ENCODE measurements around the gene HSH2D.
"Not testable (repeated sequence)": the region's sequence is repeated elsewhere in the genome, so short reads cannot be mapped to it uniquely, and the experiment has no call there.

The HSH2D gene

GRCh38 chr19:16170134-16170533 is 26.6 kb downstream of the HSH2D start:
- TF ChIP-seq CTCF (IDR thresholded peaks at IDR 0.05; ENCODE audit: low read depth, low read length): no peak
- H3K4me3 ChIP-seq (ENCODE audit: low read depth, low read length): no peak overlapping the region

GRCh38 chr19:16175954-16176353 is 32.5 kb downstream of the HSH2D start:
- TF ChIP-seq CTCF (IDR thresholded peaks at IDR 0.05; ENCODE audit: low read depth, low read length): no peak
- no peak overlapping the region for H3K4me3 ChIP-seq (ENCODE audit: low read depth, low read length)

- not testable (repeated sequence) for H3K4me3 ChIP-seq (ENCODE audit: low read depth, low read length)
These were observed 35.4 kb downstream of the HSH2D start for GRCh38 chr19:16178866-16179265.

- no peak overlapping the region for H3K4me3 ChIP-seq (ENCODE audit: low read depth, low read length)
These were observed 37.1 kb downstream of the HSH2D start for GRCh38 chr19:16180611-16181010.

DNA sequence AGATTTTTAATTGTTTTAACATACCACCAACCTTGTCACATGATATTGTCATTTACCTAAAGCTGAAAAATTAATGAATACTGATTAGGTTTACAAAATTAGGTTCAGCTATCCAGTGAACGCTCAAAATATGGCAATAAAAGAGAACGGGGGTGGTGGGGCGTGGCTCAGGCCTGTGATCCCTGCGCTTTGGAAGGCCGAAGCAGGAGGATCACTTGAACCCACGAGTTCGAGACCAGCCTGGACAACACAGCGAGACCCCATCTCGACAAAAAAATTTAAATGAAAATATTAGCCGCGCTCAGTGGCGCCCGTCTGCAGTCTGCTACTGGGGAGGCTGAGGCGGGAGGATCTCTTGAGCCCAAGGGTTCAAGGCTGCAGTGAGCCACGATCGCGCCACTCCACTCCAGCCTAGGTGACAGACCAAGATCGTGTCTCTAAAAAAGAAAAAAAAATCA is 41.2 kb downstream of the HSH2D start:
- no peak for TF ChIP-seq CTCF (IDR thresholded peaks at IDR 0.05; ENCODE audit: low read depth, low read length)
- peak overlapping the region; percentile 96 for H3K4me3 ChIP-seq (ENCODE audit: low read depth, low read length)

More at GRCh38 chr19:16180611-16181010, 37.1 kb downstream of the HSH2D start:
- no peak for TF ChIP-seq CTCF (IDR thresholded peaks at IDR 0.05; ENCODE audit: low read depth, low read length)

DNA sequence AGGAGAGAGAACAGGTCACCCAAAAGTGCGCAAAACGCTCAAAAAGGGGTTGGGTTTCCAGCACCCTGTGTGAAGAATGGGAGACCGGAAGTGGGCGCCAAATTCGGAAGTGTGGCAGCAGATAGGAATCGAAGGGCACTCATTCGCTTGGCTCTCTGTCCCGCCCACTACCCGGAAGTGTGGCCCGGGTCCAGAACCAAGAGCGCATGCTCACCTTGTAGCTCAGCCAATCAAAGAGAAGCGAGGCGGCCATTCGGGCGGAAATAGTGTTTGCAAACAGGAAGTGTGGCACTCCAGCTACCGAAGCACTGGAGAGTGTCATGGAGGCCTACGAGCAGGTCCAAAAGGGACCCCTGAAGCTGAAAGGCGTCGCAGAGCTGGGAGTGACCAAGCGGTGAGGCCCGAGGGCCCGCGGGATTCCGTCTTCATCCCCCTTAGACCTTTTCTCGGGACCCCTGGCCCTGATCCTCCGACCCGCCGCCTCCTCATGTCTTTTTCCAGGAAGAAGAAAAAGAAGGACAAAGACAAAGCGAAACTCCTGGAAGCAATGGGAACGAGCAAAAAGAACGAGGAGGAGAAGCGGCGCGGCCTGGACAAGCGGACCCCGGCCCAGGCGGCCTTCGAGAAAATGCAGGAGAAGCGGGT is 41.8 kb downstream of the HSH2D start, which contains the start of gene FAM32A:
FAM32A (plus strand) TSS at position 288 of the 645 bp plus-strand sequence; CDS start at position 321, 33 bp downstream.
- TF ChIP-seq CTCF (IDR thresholded peaks at IDR 0.05; ENCODE audit: low read depth, low read length): no peak
- peak within 1 kb of the TSS; percentile 96 for H3K4me3 ChIP-seq (ENCODE audit: low read depth, low read length)

DNA sequence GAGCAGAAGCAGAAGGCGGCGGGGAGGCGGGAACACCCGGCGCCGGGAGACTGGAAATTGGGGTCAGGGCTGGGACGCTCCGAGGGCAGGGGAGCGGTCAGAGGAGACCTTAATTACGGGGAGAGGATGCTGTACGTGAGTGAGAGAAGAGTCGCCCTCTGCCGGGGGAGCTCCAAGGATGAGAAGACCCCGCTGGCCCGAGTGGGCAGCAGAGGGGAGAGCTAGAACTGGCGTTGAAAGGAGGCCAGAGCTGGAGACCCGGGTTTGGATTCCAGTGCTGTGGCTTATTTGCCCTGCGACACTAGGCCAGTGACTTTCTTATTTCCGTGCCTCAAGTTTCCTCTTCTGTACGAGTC is 42.3 kb downstream of the HSH2D start:
- peak overlapping the region; percentile 96 for H3K4me3 ChIP-seq (ENCODE audit: low read depth, low read length)
- peak; percentile 33 for TF ChIP-seq CTCF (IDR thresholded peaks at IDR 0.05; ENCODE audit: low read depth, low read length)

DNA sequence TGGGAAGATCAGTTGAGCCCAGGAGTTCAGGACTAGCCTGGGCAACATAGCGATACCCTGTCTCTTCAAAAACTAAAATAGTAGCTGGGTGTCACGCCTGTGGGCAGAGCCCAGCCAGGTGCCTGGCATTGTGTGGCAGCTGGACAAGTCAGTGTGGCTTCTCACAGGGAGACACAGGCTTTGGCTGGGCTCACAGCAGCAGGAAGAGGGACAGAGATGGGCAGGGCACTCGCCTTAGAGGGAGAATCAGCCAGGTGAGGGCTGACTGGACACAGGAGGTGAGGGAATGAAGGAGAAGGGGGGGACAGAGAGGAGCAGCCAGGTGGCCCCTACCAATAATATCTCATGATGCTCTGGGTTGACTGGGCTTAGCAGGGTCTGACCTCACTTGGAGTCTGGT is 45.0 kb downstream of the HSH2D start:
- no peak for TF ChIP-seq CTCF (IDR thresholded peaks at IDR 0.05; ENCODE audit: low read depth, low read length)
- no peak overlapping the region for H3K4me3 ChIP-seq (ENCODE audit: low read depth, low read length)
